NCI-H510A (cell line): ENCODE measurements around the gene TUBB4B.
"Not testable (repeated sequence)": the region's sequence is repeated elsewhere in the genome, so short reads cannot be mapped to it uniquely, and the experiment has no call there.

ENCODE experiments used
- DNase-seq: peaks from one replicate; lab custom pipeline; 2025; lab: John Stamatoyannopoulos, UW

The TUBB4B gene

DNA sequence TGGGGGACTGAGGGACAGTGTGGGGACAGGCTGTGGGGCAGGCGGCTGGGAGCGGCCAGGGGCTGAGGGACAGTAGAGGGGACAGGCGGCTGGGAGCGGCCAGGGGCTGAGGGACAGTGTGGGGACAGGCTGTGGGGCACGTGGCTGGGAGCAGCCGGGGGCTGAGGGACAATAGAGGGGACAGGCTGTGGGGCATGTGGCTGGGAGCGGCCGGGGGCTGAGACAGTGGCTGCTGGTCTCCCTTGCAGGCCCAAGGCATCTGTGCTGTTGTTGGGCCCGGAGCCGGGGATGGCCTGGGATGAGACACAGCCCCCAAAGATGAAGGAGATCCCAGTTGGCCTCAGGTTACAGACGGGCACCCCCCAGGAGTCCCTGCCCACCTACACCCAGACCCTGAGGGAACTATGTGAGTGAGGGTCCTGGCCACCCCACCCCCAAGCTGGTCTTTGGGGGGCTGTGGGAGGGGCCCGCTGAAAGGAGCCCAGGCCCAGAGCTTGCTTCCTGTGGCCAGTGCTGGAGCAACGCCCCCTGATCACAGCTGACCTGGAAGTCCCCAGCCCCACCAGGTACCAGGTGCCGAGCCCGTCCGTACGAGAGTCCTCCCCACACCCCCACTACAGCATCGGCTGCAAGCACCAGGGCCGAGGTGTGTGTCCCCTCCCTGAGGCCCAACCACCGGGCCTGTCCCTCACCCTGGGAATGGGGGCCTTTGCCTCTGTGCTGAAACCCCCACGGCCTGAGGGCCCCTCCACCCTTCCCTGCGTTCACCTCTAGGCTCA, 10.6 kb downstream of the TUBB4B start:
- no peak for DNase-seq

DNA sequence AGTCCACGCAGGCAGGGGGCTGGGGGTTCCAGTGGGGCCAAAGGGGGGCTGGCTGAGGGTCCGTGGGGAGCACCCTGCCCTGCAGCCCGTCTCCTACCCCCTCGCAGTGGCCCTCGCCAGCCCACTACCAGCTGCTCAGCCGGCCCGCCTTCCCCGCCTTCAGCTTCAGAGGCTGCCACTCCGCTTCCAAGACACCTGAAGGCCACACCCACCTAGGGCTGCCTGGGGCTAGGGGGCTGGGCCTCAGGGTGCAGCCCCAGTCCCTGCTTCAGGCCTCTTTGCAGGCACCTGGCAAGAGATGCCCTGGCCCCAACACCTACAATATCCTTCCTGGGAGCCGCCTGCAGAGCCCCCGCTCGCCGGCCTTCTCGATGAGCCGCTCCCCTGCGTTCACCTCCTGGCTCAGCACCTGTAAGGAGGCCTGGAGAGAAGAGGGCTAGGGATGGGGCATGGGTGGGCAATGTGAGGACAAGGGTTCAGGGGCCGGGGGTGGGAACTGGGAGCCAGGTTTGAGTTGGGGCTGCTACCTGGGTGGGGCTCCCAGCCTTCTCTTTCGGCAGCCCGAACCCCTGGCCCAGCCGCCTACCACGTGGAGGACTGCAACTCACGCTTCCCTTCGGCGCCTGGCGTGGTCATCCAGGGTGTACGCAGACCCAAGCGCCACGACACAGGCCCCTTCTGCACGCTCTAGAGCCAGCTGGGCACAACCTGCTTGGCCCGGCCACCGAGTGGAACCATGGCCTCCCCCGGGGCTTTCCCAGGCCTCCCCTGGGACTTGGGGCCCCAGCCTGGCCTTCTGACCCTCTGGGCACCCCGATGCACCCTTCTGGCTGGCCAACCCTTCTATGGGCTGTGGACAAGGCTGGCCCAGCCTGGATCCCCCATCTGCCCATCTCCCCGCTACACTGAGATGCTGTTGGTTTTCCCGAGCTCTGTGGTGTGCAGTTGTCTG, 11.7 kb downstream of the TUBB4B start:
- peak; percentile 85 for DNase-seq

DNA sequence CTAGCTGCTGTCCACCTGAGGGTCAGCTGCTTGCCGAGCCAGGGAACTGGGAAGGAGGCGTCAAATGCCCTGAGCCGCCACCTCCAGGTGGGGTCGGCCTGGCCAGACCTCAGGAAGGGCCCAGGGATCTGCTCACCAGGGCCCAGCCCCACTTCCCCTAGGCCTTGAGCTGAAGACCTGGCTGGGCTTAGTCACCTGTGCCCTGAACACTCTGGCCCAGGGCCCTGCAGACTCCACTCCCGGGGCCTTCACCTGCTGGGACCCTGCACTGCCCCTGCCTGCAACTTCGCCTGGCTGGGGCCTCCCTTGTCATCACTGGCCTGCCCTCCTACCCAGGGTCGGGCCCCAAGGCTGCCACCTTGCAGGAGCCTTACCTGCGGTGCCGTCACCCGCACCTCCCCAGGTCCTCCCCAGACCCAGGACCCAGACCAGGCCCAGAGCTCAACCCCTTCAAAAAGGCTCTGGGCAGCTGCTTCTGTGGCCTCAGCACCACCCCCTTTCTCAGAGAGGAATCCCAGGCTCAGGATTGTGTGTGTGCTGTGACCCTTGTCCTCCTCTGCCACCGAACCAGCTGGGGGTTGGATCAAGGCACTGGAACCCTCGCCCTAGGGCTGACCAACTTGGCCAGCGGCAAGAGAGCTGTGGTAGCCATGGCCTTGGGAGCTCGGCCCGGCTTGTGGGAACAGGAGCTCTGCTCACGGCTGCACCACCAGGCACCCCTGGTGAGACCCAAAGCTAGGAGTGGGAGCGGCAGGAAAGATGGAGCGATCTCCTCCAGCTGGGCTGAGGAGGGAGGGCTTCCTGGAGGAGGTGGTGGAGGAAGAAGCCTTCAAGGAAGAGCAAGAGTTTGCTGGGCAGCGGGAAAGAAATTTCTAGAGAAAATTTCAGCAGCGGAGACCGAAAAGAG, 12.9 kb downstream of the TUBB4B start:
- no peak for DNase-seq

DNA sequence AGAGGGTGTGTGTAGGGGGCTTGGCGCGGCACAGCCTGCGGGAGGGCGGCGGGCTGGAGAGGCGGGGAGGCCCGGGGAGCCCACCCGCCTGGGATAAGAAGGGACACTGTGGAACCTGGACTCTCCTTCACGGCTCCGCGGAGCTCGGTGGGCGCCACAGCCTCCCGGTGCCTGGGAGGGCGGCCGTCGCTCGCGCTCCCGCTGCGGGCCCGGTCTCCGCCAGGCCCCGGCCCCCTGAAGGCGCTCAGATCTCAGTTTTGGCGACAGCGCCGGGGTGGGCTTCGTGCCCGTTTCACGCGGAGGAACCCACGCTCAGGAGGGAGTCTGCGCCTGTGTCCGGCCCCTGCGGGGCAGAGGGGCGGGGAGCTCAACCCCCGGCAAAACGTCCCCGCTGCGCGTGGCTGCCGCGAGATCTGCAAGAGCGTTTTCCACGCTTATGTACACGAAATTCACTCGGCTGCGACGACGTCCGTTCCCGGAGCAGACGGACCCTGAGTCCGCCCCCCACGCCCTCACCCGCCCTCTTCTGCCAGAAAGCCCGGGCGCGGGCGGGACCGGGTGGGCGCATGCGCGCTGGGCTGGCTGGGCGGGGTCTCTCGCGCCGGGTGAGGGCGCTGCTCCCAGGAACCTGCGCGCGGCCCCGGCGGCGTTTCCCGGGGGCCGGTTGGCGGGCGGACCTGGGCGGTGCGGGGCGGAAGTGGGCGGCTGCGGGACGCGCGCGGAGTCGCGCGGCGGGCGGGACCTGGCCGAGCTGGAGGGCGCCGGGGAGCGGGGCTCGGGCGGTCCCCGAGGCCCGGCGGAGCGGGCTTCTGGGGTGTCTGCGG, 13.7 kb downstream of the TUBB4B start, which contains the start of gene NELFB:
Gene NELFB (plus strand): TSS at position 704 of the 824 bp plus-strand sequence.
- peak; percentile 65 for DNase-seq

DNA sequence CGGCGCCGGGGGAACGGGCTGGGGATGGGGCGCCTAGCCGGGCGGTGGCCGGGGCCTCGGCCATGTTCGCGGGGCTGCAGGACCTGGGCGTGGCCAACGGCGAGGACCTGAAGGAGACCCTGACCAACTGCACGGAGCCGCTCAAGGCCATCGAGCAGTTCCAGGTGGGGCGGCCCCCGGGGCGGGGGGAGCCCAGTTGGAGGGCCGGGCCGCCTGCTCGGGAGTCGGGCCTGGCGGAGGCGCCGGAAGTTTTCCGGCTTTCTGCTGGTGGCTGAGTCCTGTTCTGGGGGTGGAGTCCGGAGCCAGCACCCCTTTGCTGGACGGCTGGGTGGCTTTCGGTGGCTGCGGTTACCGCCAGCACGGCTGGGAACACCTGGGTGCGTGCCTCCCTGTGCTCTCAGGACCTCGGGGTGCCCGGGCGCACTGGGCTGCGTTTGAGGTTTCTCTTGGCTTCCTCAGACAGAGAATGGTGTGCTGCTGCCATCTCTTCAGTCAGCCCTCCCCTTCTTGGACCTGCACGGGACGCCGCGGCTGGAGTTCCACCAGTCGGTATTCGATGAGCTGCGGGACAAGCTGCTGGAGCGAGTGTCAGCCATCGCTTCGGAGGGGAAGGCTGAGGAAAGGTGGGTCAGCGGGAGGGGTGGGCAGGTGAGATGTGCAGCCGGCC, 14.5 kb downstream of the TUBB4B start:
- peak; percentile 65 for DNase-seq

DNA sequence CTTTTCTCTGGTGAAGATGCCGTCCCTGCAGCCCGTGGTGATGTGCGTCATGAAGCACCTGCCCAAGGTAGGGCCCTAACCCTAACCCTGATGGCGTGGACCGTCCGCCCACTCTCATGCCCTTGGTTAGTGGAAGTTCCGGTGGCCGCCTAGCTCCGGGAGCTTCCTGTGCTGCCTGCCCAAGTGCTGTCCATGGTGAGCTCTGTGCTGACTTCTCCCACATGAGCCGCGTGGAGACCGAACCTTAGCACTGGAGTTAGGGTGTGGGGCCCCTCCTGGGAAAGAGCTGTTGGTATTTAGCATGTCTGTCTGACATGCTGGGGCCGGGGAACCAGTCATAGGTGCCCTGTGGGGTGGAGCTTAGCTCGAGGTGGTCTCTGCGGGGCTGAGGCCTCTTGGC, 15.3 kb downstream of the TUBB4B start:
- no peak for DNase-seq

DNA sequence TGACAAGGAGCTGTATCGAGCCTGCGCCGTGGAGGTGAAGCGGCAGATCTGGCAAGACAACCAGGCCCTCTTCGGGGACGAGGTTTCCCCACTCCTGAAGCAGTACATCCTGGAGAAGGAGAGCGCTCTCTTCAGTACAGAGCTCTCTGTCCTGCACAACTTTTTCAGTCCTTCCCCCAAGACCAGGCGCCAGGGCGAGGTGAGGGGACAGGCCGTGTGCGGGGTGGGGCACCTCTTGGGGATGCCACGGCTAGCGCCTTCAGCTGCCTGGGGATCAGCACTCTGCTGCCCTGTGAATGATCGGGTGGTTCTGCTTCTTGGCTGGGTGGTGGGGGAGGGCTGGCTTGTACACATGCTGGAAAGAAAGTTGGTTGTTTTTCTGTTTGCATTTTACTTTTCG, 15.8 kb downstream of the TUBB4B start:
- no peak for DNase-seq

DNA sequence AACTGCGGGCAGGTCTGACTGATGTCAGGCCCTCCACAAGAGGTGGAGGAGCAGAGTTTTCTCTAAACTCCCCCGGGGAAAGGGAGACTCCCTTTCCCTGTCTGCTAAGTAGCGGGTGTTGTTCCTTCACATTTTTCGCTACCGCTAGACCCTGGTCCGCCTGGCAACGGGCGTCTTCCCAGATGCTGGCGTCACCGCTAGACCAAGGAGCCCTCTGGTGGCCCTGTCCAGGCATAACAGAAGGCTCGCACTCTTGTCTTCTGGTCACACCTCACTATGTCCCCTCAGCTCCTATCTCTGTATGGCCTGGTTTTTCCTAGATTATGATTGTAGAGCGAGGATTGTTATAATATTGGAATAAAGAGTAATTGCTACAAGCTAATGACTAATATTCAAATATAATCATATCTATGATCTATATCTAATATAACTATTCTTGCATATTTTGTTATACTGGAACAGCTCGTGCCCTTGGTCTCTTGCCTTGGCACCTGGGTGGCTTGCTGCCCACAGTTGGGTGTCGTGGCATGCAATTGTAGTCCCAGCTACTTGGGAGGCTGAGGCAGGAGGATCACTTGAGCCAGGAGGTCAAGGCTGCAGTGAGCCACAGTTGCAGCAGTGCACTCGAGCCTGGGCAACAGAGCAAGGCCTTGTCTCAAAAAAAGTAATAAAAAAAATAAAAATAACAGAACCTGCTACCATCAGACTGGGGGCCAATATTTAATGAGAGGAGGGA, 21.3 kb downstream of the TUBB4B start:
- not testable (repeated sequence) for DNase-seq

DNA sequence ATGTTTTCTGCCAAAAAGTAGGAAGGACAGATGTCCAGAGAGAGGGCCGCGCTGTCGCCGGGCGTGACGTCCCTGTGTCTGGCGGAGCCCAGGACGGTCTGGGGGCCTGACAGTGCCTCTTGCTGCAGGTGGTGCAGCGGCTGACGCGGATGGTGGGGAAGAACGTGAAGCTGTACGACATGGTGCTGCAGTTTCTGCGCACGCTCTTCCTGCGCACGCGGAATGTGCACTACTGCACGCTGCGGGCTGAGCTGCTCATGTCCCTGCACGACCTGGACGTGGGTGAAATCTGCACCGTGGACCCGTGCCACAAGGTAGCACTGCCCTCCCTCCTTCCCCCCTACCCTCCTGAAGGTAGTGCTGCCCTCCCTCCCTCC, 21.8 kb downstream of the TUBB4B start:
- DNase-seq: no peak

DNA sequence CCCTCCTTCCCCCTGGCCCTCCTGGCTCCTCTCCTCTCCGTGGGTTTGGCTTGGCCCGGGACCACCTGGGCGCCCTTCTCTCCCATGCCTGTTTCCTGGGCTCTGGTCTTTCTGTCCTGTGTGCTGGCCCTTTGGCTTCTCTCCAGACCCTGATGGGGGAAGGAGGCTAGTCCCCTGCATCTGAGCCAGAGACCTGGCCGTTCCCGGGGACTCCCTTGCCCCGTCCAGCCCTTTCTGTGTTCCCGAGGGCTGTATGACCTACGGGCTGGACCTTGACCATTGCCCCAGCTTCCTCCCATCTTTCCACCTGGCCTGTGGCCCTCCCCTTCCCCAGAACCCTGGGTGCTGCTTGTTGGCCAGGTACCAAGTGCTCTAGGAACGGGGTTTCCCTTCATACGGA, 22.4 kb downstream of the TUBB4B start:
- no peak for DNase-seq

DNA sequence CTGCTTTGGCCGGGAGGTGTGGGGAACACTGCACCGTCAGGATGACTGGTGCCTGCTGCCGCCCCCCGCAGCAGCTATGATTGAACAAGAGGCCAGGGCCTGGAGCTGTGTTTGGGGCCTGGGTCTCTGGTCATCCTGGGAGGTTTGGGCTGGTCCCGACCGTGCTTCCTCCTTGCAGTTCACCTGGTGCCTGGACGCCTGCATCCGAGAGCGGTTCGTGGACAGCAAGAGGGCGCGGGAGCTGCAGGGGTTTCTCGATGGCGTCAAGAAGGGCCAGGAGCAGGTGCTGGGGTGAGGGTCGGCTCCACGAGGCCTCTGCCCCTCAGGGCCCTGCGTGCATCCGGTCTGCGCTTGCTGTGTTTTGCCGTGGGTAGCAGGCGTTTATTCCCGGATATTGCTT, 23.0 kb downstream of the TUBB4B start:
- DNase-seq: no peak

DNA sequence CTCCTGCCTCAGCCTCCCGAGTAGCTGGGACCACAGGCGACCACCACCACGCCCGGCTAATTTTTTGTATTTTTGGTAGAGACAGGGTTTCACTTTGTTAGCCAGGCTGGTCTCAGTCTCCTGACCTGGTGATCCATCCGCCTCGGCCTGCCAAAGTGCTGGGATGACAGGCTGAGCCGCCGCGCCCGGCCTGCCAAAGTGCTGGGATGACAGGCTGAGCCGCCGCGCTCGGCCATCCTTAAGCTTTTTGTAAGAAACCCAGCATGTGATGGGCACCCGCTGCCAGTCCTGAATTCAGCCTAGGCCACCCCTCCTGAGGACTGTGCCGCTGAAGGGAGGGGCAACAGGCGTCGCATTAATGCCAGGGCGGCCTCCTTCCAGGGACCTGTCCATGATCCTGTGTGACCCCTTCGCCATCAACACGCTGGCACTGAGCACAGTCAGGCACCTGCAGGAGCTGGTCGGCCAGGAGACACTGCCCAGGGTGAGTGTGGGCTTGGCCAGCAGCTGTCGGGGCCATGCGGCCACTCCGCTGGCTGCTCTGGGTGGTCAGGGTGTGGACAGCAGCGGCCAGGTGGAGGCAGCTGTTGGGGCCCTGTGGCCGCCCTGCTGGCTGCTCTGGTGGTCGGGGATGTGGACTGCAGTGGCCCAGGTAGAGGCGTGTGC, 24.5 kb downstream of the TUBB4B start:
- DNase-seq: no peak

DNA sequence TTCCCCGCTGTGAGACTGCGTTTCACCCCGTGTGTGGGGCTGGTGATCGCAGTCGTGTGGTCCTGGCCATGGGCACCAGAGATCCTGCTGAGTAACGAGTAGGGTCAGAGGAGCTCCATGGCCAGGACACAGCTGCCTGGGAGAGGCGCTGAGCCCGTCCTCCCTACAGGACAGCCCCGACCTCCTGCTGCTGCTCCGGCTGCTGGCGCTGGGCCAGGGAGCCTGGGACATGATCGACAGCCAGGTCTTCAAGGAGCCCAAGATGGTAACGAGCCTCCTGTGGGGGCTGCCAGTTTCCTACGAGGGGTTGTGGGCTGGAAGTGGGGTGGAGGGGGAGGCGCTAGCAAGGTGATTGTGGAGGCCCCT, 25.1 kb downstream of the TUBB4B start:
- DNase-seq: no peak

DNA sequence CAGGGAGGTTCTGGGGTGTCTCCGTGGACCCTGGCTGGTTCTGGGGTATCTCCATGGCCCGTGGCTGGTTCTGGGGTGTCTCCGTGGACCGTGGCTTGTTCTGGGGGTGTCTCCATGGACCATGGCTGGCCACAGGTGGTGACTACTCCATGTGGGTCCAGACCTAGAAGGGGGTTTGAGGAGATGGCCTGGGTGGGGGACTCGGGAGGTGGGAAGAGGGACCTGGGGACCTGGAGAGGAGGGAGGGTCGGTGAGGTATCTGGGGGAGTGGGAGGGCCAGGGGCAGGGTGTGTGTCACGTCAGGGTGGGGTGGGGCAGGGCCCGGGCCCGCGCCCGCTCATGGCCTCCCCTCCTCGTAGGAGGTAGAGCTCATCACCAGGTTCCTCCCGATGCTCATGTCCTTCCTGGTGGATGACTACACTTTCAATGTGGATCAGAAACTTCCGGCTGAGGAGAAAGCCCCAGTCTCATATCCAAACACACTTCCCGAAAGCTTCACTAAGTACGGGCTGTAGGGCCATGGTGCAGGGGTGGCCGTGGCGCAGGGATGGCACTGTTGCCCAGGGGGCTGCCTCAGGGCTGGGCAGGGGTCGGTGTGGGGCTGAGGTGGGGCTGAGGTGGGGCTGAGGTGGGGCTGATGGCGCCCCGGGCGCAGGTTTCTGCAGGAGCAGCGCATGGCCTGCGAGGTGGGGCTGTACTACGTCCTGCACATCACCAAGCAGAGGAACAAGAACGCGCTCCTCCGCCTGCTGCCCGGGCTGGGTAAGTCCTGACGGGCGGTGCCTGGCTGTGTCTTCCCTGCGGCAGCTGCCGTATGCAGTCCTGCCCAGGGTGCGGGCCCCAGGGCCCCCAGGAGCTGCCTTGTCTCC, 25.7 kb downstream of the TUBB4B start:
- no peak for DNase-seq

DNA sequence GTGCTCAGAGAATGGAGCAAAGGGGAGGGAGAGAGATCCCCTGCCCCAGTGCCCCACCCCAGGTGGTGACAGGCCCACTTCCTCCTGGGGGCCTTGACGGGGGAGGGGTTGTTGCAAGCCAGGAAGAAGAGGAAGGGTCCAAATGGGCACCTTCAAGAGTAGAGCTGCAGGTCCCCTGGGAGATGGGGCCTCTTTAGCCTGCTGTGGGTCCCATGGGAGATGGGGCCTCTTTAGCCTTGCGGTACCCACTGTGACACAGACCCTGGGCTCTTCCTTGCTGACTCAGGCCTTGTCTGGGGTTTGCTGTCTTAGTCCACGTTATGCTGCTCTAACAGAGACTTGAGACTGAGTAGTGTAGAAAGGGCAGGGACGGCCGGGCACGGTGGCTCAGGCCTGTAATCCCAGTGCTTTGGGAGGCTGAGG, 26.9 kb downstream of the TUBB4B start:
- DNase-seq: no peak

DNA sequence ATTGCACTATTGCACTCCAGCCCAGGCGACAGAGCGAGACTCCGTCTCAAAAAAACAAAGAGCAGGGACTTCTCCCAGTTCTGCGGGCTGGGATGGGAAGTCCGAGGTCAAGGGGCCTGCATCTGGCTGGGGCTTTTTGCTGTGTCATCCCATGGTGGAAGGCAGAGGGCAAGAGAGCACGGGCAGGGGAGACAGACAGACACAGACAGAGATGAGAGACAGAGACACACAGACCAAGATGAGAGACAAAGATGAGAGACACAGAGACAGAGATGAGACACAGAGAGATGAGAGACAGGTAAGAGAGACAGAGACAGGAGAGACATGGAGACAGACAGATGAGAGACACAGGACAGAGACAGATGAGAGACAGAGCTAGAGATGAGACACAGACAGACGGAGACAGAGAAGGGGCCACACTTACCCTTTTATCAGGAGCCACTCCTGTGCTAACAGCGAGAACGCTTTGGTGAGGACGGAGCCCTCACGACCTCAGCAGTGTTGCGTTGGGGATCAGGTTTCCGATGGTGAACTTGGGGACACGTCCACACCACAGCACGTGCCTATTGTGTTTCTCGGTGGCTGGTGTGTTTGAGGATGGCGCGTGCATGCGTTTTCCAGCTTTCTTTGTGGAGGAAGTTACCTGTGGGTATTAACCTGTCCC, 27.6 kb downstream of the TUBB4B start:
- DNase-seq: no peak

DNA sequence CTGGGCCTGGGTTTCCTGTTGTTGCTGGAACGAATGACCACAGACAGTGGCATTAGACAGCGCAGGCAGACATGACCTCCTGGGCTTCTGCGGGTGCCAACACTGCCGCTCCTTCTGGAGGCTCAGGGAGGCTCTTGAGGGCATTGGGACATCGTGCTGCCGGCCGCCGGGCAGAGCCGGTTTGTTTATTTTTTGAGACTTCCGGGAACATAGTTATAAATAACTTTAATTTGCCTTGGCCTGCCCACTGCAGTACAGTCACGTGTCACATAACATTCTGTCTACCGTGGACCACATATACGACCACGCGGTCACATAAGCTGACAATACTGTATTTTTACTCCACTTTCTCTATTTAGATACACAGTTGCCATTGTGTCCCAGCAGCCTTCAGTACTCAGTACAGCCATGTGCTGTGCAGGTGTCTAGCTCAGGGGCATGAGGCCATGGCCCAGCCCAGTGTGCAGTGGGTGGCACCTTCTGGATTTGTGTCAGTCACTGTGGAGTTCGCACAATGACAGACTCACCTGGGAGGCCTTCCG, 28.2 kb downstream of the TUBB4B start:
- DNase-seq: no peak
